Fibroblast of skin of right quadriceps (primary cell): ENCODE results near the gene KDM2B.
A peak's percentile ranks its signal among the peaks of the same experiment; 100 is the strongest.
"Not testable (repeated sequence)": the region's sequence is repeated elsewhere in the genome, so short reads cannot be mapped to it uniquely, and the experiment has no call there.

ENCODE experiments used
- DNase-seq: peaks from one replicate; pipeline ENCODE4 v3.0.0-alpha.2; 2013

KDM2B gene

GRCh38 chr12:121423682-121424623 is 156.9 kb downstream of the KDM2B start:
- DNase-seq: peak; percentile 33

- no peak for DNase-seq
These were observed 157.6 kb downstream of the KDM2B start for GRCh38 chr12:121423253-121423652.

- no peak for DNase-seq
These were observed 160.7 kb downstream of the KDM2B start for GRCh38 chr12:121420109-121420508.

GRCh38 chr12:121417847-121418246 is 163.0 kb downstream of the KDM2B start:
- DNase-seq: no peak

GRCh38 chr12:121413917-121414316 is 166.9 kb downstream of the KDM2B start:
- DNase-seq: no peak

GRCh38 chr12:121405211-121405610 is 175.6 kb downstream of the KDM2B start:
- DNase-seq: no peak

- no peak for DNase-seq
These were observed 176.1 kb downstream of the KDM2B start for GRCh38 chr12:121404734-121405133.

- no peak for DNase-seq
These were observed 177.1 kb downstream of the KDM2B start for GRCh38 chr12:121403721-121404120.

GRCh38 chr12:121400332-121401139 is 180.3 kb downstream of the KDM2B start:
- peak; percentile 28 for DNase-seq

GRCh38 chr12:121399391-121400331 is 181.2 kb downstream of the KDM2B start, which contains the start of gene RNF34:
TSS of gene RNF34 (plus strand) at chr12:121400118. CDS start at chr12:121400213, 95 bp downstream.
- peak; percentile 99 for DNase-seq

- DNase-seq: no peak
These were observed 182.5 kb downstream of the KDM2B start for GRCh38 chr12:121398355-121398754.

GRCh38 chr12:121397521-121397920 is 183.3 kb downstream of the KDM2B start:
- no peak for DNase-seq

- no peak for DNase-seq
These were observed 188.5 kb downstream of the KDM2B start for GRCh38 chr12:121392325-121392716.

- peak; percentile 65 for DNase-seq
These were observed 189.1 kb downstream of the KDM2B start for GRCh38 chr12:121391619-121392324.

GRCh38 chr12:121390856-121391255 is 190.0 kb downstream of the KDM2B start:
- no peak for DNase-seq

GRCh38 chr12:121388421-121388981 is 192.3 kb downstream of the KDM2B start:
- peak; percentile 85 for DNase-seq

- DNase-seq: not testable (repeated sequence)
These were observed 195.9 kb downstream of the KDM2B start for GRCh38 chr12:121384891-121385290.

- DNase-seq: no peak
These were observed 197.2 kb downstream of the KDM2B start for GRCh38 chr12:121383601-121384021.

GRCh38 chr12:121379945-121380344 is 200.9 kb downstream of the KDM2B start:
- no peak for DNase-seq
